ENCODE results near the gene DMRT2.

DNA sequence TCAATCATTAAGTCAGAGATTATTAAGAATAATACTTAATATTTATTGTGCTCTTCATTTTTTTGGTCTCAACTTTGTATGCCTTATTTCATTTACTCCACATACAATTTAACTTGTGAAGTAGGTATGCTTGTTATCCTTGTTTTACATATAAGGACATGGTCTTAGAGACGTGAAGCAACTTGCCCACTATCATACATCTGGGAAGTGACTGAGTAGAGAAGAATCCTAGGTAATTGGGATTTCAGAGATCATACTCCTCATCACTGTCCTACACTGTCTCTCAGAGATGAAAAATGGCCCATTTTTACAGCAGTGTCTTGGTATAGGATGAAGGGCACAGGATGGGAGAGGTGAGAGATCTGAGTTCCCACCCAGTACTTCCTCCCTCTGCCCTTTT lies 23.3 kb downstream of the DMRT2 start:
- TF ChIP-seq NFRKB (IDR thresholded peaks at IDR 0.05) (no peak), FOXK2 (IDR thresholded peaks at IDR 0.05) (no peak), ZNF384 (IDR thresholded peaks at IDR 0.05) (no peak), FOXM1 (IDR thresholded peaks at IDR 0.05; ENCODE audit: borderline replicate concordance) (no peak), SP1 (IDR thresholded peaks at IDR 0.05) (no peak), TARDBP (IDR thresholded peaks at IDR 0.05) (no peak), FOXA1 (IDR thresholded peaks at IDR 0.05) (no peak)
- TF ChIP-seq, protein P1, sequence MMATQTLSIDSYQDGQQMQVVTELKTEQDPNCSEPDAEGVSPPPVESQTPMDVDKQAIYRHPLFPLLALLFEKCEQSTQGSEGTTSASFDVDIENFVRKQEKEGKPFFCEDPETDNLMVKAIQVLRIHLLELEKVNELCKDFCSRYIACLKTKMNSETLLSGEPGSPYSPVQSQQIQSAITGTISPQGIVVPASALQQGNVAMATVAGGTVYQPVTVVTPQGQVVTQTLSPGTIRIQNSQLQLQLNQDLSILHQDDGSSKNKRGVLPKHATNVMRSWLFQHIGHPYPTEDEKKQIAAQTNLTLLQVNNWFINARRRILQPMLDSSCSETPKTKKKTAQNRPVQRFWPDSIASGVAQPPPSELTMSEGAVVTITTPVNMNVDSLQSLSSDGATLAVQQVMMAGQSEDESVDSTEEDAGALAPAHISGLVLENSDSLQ (IDR thresholded peaks at IDR 0.05) = no peak

Measured in HEK293T (cell line).